ENCODE results near the gene ARMC5.
"Not testable (repeated sequence)": the region's sequence is repeated elsewhere in the genome, so short reads cannot be mapped to it uniquely, and the experiment has no call there.

ARMC5 gene

GRCh38 chr16:31440516-31441184 lies 18.7 kb upstream of the ARMC5 start:
- no peak overlapping the region for H3K27ac ChIP-seq (ENCODE audit: low read length)
- no peak overlapping the region for H3K4me3 ChIP-seq (ENCODE audit: low read length)

DNA sequence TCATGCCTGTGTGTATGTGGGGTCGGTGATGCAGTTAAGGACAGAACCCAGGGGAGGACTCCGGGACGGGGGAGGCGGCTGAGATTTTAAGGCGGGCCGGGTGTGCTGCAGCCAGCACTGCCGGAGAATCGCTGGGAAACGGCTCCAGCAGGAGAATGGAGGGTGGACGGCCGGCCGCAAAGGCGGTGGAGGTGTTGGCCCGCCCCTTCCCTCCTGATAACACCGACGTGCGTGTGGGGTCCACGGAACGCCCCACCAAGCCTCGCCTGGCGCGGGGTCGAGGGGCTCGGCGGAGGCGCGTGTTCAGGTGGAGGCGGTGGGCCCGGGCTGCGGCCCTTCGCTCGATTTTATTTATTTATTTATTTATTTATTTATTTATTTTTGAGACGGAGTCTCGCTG lies 17.3 kb upstream of the ARMC5 start:
- H4K20me1 ChIP-seq (ENCODE audit: insufficient read depth, low read length), result no peaks in the 10 kb centered on the region
- no peak overlapping the region for H3K27ac ChIP-seq (ENCODE audit: low read length)
- peaks cover 14% of the 10 kb centered on the region for H3K4me1 ChIP-seq (ENCODE audit: low read length)
- no peak overlapping the region for H3K4me3 ChIP-seq (ENCODE audit: low read length)
- no peak overlapping the region for H2AFZ ChIP-seq (ENCODE audit: low read depth, low read length)
- no peak overlapping the region for H3K4me2 ChIP-seq (ENCODE audit: low read length)
- H3K9me3 ChIP-seq (ENCODE audit: insufficient read depth, low read length), result no peaks in the 10 kb centered on the region
- no peaks in the 10 kb centered on the region for H3K27me3 ChIP-seq (ENCODE audit: low read depth, low read length)
- TF ChIP-seq CTCF (IDR thresholded peaks at IDR 0.05; ENCODE audit: low read depth, low read length) (no peak), EZH2phosphoT487 (IDR thresholded peaks at IDR 0.05; ENCODE audit: low read depth) (no peak)
- no peaks in the 10 kb centered on the region for H3K36me3 ChIP-seq (replicated peaks; ENCODE audit: low read depth, low read length)
- H3K79me2 ChIP-seq (ENCODE audit: low read length), result no peaks in the 10 kb centered on the region
- no peak overlapping the region for H3K9ac ChIP-seq (ENCODE audit: low read length)

More at GRCh38 chr16:31440516-31441184, 18.7 kb upstream of the ARMC5 start:
- Histone ChIP-seq H3K27me3 (ENCODE audit: low read depth, low read length) (no peaks in the 10 kb centered on the region), H3K4me2 (ENCODE audit: low read length) (no peak overlapping the region), H3K79me2 (ENCODE audit: low read length) (no peaks in the 10 kb centered on the region), H2AFZ (ENCODE audit: low read depth, low read length) (no peak overlapping the region), H3K4me1 (ENCODE audit: low read length) (peaks cover 14% of the 10 kb centered on the region), H3K36me3 (replicated peaks; ENCODE audit: low read depth, low read length) (no peaks in the 10 kb centered on the region), H3K9ac (ENCODE audit: low read length) (no peak overlapping the region), H3K9me3 (ENCODE audit: insufficient read depth, low read length) (no peaks in the 10 kb centered on the region), H4K20me1 (ENCODE audit: insufficient read depth, low read length) (no peaks in the 10 kb centered on the region)
- TF ChIP-seq CTCF (IDR thresholded peaks at IDR 0.05; ENCODE audit: low read depth, low read length) (no peak), EZH2phosphoT487 (IDR thresholded peaks at IDR 0.05; ENCODE audit: low read depth) (no peak)

DNA sequence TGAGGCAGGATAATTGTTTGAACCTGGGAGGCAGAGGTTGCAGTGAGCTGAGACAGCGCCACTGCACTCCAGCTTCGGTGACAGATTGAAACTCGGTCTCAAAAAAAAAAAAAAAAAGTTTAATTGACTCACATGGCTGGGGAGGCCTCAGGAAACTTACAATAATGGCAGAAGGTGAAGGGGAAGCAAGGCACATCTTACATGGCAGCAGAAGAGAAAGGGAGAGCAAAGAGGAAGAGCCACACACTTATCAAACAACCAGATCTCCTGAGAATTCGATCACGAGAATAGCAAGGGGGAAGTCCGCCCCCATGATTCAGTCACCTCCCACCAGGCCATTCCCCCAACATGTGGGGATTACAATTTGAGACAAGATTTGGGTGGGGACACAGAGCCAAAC lies 13.4 kb upstream of the ARMC5 start:
- H3K4me2 ChIP-seq (ENCODE audit: low read length); H3K36me3 ChIP-seq (replicated peaks; ENCODE audit: low read depth, low read length); H3K27ac ChIP-seq (ENCODE audit: low read length); H3K9me3 ChIP-seq (ENCODE audit: insufficient read depth, low read length); H2AFZ ChIP-seq (ENCODE audit: low read depth, low read length); H3K79me2 ChIP-seq (ENCODE audit: low read length); H3K4me1 ChIP-seq (ENCODE audit: low read length); H3K4me3 ChIP-seq (ENCODE audit: low read length); H3K27me3 ChIP-seq (ENCODE audit: low read depth, low read length); H3K9ac ChIP-seq (ENCODE audit: low read length); H4K20me1 ChIP-seq (ENCODE audit: insufficient read depth, low read length): not testable (repeated sequence)

DNA sequence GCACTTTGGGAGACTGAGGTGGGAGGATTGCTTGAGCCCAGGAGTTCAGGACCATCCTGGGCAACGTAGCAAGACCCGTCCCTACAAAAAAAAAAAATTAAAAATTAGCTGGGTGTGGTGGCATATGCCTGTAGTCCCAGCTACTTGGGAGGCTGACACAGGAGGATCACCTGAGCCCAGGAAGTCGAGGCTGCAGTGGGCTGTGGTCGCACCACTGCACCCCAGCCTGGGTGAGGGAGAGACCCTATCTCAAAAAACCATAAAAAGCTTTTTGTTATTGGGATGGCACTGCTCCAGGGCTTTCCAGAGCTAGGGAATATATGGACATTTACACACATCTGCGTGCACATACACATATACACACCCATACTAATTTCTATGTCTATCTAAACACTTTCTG lies 8.1 kb upstream of the ARMC5 start:
- no peak overlapping the region for H2AFZ ChIP-seq (ENCODE audit: low read depth, low read length)
- H3K9me3 ChIP-seq (ENCODE audit: insufficient read depth, low read length), result no peaks in the 10 kb centered on the region
- H3K4me3 ChIP-seq (ENCODE audit: low read length), result no peak overlapping the region
- peaks cover 13% of the 10 kb centered on the region for H3K79me2 ChIP-seq (ENCODE audit: low read length)
- TF ChIP-seq EZH2phosphoT487 (IDR thresholded peaks at IDR 0.05; ENCODE audit: low read depth) (no peak), CTCF (IDR thresholded peaks at IDR 0.05; ENCODE audit: low read depth, low read length) (no peak)
- 0 out of 2 replicates have a peak, but pooled peaks cover 3% of the 10 kb centered on the region for H3K4me1 ChIP-seq (ENCODE audit: low read length)
- H3K27me3 ChIP-seq (ENCODE audit: low read depth, low read length), result no peaks in the 10 kb centered on the region
- H3K9ac ChIP-seq (ENCODE audit: low read length), result no peak overlapping the region
- no peak overlapping the region for H3K27ac ChIP-seq (ENCODE audit: low read length)
- H4K20me1 ChIP-seq (ENCODE audit: insufficient read depth, low read length), result peaks cover 11% of the 10 kb centered on the region; the same call in 1 of the 2 replicates
- H3K4me2 ChIP-seq (ENCODE audit: low read length), result peak overlapping the region; percentile 20
- peaks cover 4% of the 10 kb centered on the region for H3K36me3 ChIP-seq (replicated peaks; ENCODE audit: low read depth, low read length)
